HL-60 (cell line): ENCODE data around the gene BUD31.
A peak's percentile ranks its signal among the peaks of the same experiment; 100 is the strongest.

Experiments used
- CTCF ChIP-seq: IDR thresholded peaks from one replicate; pipeline ENCODE4 v1.5.1; 2011; ENCODE audit warnings: low read length, control low read depth, inconsistent platforms; ENCODE audit not compliant: insufficient read depth
- POLR2AphosphoS5 ChIP-seq: IDR thresholded peaks from 2 replicates; pipeline ENCODE4 v1.6.1; 2012; ENCODE audit warnings: low read depth
- REST ChIP-seq: IDR thresholded peaks from 2 replicates; pipeline ENCODE4 v1.6.1; 2012; ENCODE audit warnings: low read depth; ENCODE audit not compliant: insufficient replicate concordance

GRCh38 chr7:99398891-99399445 is 9.8 kb upstream of the BUD31 start:
- TF ChIP-seq POLR2AphosphoS5 (0 out of 2 replicates have a peak, but pooled peaks have one; percentile 14), CTCF (no peak), REST (no peak)
